Activated CD4-positive, alpha-beta T cell treated with anti-CD3 and anti-CD28 coated beads, Interleukin-2, amount 50 U/mL, for 16 hours (primary cell): ENCODE results near the gene RFX6.

Experiments
- DNase-seq: peaks from one replicate; pipeline ENCODE4 v3.0.0-alpha.2; 2020

The RFX6 gene

DNA sequence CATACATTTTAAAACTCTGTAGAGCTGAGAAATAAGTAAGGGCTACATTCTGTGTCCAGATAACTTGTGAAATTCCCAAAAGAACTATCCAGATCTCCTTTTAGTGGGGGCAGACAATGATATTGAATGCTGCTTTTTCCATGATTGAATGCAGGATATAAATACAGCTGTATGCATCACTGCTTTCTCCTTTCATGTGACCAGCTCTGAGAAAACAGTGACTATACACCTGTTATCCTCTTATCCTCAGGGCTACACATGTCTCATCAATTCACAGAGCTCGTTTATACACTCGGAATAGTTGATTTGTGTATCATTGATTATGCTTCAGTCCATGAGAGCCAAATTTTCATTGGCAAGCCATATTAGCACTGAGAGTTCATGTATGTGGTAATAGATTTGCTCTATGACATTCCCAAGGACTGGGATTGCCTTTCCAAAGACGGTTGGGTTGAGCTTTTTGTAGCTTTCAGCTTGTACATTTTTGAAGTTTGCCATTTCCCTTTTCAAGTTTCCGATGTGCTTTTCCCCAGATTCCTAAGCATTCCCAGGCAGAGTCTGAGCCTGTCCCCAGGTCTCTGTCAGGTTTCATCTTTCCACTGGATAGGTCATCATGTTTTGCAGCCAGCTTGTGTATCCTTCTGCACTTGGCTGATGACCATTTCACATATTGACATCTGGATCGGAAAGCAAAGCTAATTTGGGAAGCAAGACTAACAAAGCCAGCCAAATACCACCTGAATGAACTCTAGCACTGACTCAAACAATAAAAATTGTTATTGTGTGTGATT lies 97.7 kb downstream of the RFX6 start:
- DNase-seq, result no peak

DNA sequence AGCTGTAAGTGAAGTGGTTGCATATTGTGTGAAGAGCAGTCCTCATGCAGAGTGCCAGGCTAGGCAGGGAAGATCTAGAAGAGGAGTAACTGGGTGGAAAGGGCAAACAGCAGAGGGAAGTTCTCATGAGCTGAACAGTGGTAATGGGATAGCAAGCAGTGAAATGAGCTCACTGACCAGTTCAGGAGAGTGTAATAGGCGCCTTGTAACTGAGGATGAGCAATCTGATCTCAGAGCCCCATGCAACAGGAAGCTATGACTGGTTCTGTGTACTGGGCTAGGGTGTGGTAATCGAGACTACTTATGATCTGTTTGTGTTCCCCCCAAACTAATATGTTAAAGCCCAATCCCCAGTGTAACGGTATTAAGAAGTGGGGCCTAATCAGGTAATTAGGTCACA lies 98.6 kb downstream of the RFX6 start:
- DNase-seq, result no peak

DNA sequence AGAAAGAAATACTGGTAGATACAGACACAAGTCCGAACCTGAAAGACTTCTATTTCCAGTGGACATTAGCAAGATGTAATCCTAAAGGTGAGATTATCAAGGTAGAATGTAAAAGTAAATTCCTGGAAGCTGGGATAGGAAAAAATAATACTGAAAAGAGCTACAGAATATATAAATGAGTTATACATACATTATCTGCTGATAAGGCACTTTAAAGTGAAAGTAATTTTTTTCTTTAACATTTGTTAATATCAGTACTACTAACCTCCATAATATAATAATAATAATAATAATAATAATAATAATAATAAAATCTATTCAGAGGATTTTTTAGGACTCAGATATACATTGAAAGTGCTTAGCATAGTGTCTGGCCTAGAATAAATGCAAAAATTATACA lies 102.5 kb downstream of the RFX6 start:
- no peak for DNase-seq
